ENCODE measurements around the gene H2BK1.

The H2BK1 gene

DNA sequence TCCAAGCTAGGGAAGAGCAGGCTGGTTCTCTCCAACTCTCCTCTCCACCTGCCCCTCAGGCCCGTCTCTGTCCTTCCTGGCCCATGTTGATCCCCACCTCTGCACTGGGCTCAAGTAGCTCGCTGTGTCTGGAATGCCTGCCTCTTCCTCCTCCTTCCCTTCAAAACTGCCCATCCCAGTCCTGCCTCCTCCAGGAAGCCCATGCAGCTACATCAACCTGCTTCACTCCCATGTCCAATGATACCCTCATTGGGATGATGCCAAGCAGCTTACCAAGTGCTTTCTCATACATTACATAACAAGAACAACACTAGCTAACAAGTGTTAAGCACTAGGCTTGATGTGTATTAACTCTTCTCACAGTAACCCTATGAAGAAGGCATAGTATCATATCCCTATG lies 31.5 kb downstream of the H2BK1 start:
- Histone ChIP-seq H3K4me3 (no peak overlapping the region), H3K36me3 (replicated peaks) (no peaks in the 10 kb centered on the region), H3K27me3 (ENCODE audit: low read depth) (peaks cover 3% of the 10 kb centered on the region; the same call in 1 of the 2 replicates), H3K9me3 (no peaks in the 10 kb centered on the region), H3K4me1 (no peaks in the 10 kb centered on the region)
- no peak for DNase-seq (ENCODE audit: low spot score in 2 of 2)
- in situ Hi-C loops (cut with MboI; ENCODE audit: low sequenced_read_pairs), result no loop called here

DNA sequence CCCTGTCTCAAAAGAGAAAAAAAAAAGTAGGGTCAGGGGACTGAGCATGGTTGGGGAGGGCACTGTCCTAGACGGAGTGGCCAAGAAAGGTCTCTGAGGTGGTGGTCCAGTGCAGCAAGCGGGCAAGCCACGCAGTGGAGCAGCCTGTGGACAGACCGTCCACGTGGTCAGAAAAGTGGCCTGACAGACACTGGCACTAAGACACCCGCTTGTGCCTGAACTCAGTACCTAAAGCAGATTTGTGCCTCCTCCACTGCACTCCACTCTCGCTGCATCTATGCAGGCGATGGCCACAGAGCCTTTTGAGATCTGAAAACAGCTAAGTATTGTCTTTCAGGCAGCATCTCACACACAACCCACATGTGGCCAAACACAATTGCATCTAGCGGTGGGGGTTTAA lies 32.1 kb downstream of the H2BK1 start:
- Histone ChIP-seq H3K4me1 (no peaks in the 10 kb centered on the region), H3K36me3 (replicated peaks) (no peaks in the 10 kb centered on the region), H3K4me3 (no peak overlapping the region), H3K27me3 (ENCODE audit: low read depth) (peaks cover 3% of the 10 kb centered on the region; the same call in 1 of the 2 replicates), H3K9me3 (no peaks in the 10 kb centered on the region)
- no peak for DNase-seq (ENCODE audit: low spot score in 2 of 2)
- in situ Hi-C loops (cut with MboI; ENCODE audit: low sequenced_read_pairs), result no loop called here

DNA sequence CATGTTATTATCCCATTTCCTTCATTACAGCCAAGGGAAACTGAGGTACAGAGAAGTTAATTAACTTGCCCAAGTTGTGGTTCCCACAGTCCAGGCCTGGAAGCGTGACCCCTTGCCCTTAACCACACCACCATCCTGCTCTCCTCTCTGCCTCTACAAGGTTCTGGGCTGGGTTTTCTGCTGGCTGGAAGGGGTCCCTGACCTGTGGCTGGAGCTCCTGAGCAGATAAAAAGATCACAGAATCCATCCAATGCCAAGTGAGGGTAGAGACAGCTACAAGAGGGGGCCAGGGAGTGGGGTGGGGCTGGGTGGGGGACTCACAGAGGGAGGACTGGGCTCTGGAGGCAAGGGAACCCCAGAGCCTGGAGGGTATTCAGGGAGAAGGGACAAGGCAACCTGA lies 33.0 kb downstream of the H2BK1 start:
- no peaks in the 10 kb centered on the region for H3K4me1 ChIP-seq
- peaks cover 3% of the 10 kb centered on the region; the same call in 1 of the 2 replicates for H3K27me3 ChIP-seq (ENCODE audit: low read depth)
- no peaks in the 10 kb centered on the region for H3K9me3 ChIP-seq
- no peak overlapping the region for H3K4me3 ChIP-seq
- H3K36me3 ChIP-seq (replicated peaks), result no peaks in the 10 kb centered on the region
- in situ Hi-C loops (cut with MboI; ENCODE audit: low sequenced_read_pairs), result no loop called here
- no peak for DNase-seq (ENCODE audit: low spot score in 2 of 2)

DNA sequence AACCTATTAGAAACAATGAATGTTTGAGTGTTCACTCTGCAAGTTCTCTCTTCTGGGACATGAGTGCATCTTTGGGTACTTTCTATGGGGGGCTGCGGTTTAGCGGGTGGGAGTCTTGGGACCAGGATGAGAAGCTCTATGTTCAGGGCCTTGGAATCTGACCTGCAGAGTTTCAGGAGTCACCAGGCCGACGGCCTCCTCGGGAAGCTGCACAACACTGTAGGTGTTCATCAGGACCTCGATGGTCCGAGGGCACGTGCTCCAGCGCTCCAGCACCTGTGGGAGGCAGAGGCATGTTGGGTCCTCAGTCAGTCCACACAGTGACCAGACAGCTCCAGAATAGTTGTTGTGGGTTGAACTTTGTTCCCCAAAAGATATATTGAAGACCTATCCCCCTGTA lies 33.9 kb downstream of the H2BK1 start:
- no peaks in the 10 kb centered on the region for H3K4me1 ChIP-seq
- H3K36me3 ChIP-seq (replicated peaks), result no peaks in the 10 kb centered on the region
- no peaks in the 10 kb centered on the region; the same call in none of the 2 replicates for H3K27me3 ChIP-seq (ENCODE audit: low read depth)
- H3K4me3 ChIP-seq, result no peak overlapping the region
- H3K9me3 ChIP-seq, result no peaks in the 10 kb centered on the region
- no peak for DNase-seq (ENCODE audit: low spot score in 2 of 2)
- in situ Hi-C loops (cut with MboI; ENCODE audit: low sequenced_read_pairs), result no loop called here

DNA sequence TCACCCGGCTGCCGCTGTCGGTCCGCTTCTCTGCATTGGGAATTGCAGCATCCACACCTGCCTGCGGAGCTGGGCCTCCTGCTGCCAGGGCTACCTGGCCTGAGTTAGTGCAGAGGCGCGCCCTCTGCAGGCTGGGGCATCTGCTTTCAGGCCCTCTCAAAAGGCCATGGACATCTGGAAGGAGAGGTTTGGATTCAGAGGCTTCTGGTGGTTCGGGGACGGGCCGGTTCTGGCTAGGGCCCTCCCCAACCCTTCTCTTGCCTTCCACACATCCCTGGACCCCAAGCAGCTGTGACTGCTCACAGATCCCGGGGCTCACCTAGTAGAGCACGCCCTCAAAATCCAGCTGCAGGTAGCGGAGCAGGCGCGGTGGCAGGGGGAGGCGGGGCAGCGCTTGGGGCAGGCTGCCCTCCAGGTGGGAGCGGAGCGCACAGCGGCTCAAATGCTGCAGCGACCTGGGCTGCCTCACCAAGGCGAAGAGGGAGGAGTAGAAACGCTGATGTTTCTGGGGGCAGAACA lies 34.4 kb downstream of the H2BK1 start:
- DNase-seq (ENCODE audit: low spot score in 2 of 2), result no peak
- Histone ChIP-seq H3K9me3 (no peaks in the 10 kb centered on the region), H3K27me3 (ENCODE audit: low read depth) (no peaks in the 10 kb centered on the region; the same call in none of the 2 replicates), H3K4me1 (no peaks in the 10 kb centered on the region), H3K36me3 (replicated peaks) (no peaks in the 10 kb centered on the region), H3K4me3 (no peak overlapping the region)
- in situ Hi-C loops (cut with MboI; ENCODE audit: low sequenced_read_pairs), result no loop called here

DNA sequence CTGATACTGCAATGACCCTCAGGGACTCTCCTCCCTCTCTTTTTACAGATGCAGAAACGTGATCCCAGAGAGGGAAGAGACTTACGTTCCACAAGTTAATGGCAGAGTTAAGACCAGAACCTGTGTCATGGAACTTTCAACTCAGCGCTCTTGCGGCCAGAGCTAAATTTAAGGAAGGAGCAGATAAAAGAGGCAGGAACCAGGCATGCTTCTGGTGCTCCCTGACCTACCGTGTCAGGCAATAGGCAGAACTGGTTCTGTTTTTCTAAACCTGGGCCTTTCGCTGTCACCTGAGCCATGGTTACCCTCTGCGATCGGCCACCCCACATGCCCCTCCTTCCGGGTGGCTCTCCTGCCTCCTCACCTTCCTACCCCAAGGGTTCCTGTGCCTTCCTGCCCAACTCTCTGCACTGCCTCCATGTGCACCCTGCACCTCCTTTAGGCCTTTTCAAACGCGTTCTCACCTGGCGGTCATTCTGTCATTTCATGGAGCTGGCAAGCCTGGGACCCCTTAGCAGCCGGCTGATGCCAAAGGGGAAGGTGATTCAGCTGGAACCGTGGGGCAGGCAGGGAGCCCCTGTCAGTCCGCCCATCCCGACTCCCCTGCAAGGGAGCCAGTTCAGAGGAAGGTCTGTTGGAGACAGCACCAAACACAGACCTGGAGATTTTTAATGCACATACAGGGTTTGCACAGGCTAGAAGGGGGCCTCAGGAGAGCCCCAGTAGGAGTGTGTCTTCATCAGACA lies 35.1 kb downstream of the H2BK1 start:
- in situ Hi-C loops (cut with MboI; ENCODE audit: low sequenced_read_pairs), result no loop called here
- Histone ChIP-seq H3K4me3 (no peak overlapping the region), H3K27me3 (ENCODE audit: low read depth) (peaks cover 4% of the 10 kb centered on the region), H3K9me3 (no peaks in the 10 kb centered on the region), H3K36me3 (replicated peaks) (no peaks in the 10 kb centered on the region), H3K4me1 (no peaks in the 10 kb centered on the region)
- DNase-seq (ENCODE audit: low spot score in 2 of 2), result no peak

DNA sequence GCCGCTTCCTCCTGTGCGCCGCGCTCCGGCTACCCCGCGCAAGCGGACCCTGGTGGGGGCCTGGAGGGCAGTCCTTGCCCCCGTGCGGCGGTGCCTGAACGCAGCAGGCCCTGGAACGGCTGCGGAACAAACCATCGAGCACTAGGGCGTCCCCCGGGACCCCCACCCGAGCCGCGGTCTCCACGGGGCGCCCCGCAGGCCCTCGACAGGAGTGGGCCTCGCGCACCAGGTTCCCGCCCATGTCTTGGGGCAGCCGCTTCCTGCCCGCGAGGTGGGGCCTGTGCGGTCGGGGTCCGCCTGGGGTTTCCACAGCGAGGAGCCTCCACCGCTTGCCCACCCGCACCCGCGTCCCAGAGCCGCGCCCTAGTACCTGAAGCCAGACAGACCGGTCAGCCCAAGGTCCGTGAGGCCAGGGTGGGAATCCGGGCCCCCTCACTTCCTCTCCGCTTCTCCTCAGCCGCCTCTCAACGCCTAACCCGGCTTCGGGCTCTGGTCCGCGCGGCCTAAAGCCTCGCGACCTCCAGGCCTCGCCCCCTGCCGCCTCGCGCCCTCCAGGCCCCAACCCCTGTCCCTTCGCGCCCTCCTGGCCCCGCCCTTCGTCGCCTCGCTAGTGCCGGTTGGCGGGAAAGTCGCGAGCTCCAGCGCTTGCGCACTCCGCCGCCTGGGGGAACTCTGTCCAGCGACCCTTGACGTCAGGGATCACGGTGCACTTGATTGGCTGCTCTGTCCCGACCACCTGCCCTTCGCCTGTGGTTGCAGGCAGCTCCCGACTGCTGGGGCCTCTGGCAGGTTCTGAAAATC lies 35.8 kb downstream of the H2BK1 start:
- in situ Hi-C loops (cut with MboI; ENCODE audit: low sequenced_read_pairs), result no loop called here
- peaks cover 8% of the 10 kb centered on the region for H3K27me3 ChIP-seq (ENCODE audit: low read depth)
- no peaks in the 10 kb centered on the region for H3K4me1 ChIP-seq
- no peaks in the 10 kb centered on the region for H3K9me3 ChIP-seq
- no peaks in the 10 kb centered on the region for H3K36me3 ChIP-seq (replicated peaks)
- no peak for DNase-seq (ENCODE audit: low spot score in 2 of 2)
- H3K4me3 ChIP-seq, result no peak overlapping the region

DNA sequence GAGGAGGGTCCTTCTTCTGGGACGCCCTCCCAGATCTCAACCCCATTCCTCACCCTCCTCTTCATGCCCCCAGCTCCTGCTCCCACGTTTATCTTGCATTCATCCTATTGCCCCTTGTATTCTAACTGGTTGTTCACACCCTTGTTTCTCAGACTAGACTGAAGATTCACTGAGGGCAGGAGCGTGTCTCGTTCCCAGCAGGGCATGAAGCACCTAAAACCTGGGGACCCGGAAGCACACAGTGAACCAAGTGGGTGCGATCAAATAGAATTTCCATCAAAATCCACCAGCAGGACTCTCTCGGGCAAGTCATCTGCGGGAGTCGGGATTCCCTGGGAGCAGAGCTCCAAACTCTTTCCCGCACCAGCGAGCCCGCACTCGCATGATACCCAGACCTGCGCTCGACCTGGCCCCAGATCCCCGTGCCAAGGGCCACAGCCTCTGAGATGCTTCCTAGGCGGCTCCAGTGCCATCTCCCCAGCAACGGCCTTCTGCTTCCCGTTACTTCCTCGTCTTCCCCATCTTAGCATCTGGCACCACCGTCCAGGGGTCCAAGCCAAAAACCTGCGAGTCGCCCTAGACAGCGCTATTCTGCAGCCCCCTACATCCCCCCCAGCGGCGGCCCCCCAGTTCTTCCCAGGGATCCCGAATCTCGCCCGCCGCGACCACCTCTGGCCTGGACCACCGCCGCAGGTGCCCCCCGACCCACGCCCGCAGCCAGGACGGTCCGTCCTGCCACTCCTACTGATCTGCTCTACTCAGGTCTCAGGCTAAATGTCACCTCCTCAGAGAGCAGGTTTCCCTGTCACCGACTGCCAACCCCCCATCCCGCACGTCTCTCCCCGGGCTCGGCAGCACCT lies 36.7 kb downstream of the H2BK1 start:
- DNase-seq (ENCODE audit: low spot score in 2 of 2), result no peak
- in situ Hi-C loops (cut with MboI; ENCODE audit: low sequenced_read_pairs), result no loop called here
- Histone ChIP-seq H3K9me3 (no peaks in the 10 kb centered on the region), H3K27me3 (ENCODE audit: low read depth) (peaks cover 12% of the 10 kb centered on the region), H3K36me3 (replicated peaks) (no peaks in the 10 kb centered on the region), H3K4me1 (no peaks in the 10 kb centered on the region), H3K4me3 (no peak overlapping the region)

DNA sequence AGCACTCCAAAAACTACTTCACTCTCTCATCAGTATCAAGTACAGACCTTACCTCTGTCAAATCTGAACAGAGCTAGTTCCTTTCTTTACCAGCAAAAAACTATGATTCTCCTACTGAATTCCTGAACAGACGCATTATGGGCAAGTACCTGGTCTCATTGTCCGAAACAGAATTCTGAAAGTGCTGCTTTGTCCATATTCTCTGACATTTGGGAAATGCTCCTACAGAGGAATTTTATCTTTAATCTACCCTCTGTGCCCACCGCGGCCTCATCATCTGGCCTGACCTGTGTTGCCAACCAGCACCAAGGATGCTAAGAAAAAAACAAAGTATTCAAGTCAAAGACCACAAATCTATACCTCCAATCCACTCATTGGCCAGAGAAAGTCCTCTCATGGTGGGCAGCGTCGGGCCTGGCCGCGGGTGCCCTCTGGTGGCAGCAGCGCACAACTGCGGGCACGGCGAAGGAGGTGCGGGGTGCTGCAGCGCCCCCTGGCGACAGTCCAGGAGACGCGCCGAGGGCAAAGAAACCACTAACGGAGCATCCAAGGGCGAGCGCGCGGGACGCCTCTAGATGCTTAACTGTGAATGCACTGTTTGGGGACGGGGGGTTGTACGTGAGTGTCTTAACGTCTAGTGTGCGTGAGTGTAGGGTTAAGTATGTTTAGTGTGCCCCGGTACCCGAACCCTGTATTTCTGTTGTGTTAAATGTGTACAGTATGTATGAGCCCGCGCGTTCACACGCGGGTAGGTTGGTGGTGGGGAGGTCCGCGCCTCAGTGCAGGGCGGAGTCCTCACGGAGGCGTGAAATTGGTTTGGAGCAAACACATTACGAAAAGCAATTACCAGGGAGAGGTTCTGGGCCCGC lies 37.8 kb downstream of the H2BK1 start:
- Histone ChIP-seq H3K4me3 (no peak overlapping the region), H3K36me3 (replicated peaks) (no peaks in the 10 kb centered on the region), H3K27me3 (ENCODE audit: low read depth) (peaks cover 20% of the 10 kb centered on the region), H3K9me3 (no peaks in the 10 kb centered on the region), H3K4me1 (no peaks in the 10 kb centered on the region)
- in situ Hi-C loops (cut with MboI; ENCODE audit: low sequenced_read_pairs), result no loop called here
- peak; percentile 61 to 83 for DNase-seq (ENCODE audit: low spot score in 2 of 2)

DNA sequence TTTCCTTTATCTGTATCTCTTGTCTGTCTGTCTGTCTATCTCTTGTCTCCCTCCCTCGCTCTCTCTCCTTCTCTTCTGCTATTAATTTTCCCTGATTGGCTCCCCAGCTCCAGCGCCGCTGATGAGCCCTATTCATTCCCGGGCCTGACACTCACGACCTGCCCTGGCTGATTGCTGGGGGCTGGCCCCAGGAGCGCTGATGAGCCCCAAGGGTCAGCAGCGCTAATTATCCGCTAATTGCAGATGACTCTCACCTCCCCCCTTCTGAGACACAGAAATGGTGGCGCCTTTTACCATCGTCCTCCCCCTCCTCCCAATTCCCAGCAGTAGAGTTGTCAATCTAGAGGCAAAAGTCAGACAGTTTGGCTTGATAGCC lies 41.5 kb downstream of the H2BK1 start:
- Histone ChIP-seq H3K36me3 (replicated peaks) (no peaks in the 10 kb centered on the region), H3K27me3 (ENCODE audit: low read depth) (peaks cover 40% of the 10 kb centered on the region), H3K4me1 (no peaks in the 10 kb centered on the region), H3K9me3 (no peaks in the 10 kb centered on the region), H3K4me3 (no peak overlapping the region)
- in situ Hi-C loops (cut with MboI; ENCODE audit: low sequenced_read_pairs), result no loop called here
- no peak for DNase-seq (ENCODE audit: low spot score in 2 of 2)

DNA sequence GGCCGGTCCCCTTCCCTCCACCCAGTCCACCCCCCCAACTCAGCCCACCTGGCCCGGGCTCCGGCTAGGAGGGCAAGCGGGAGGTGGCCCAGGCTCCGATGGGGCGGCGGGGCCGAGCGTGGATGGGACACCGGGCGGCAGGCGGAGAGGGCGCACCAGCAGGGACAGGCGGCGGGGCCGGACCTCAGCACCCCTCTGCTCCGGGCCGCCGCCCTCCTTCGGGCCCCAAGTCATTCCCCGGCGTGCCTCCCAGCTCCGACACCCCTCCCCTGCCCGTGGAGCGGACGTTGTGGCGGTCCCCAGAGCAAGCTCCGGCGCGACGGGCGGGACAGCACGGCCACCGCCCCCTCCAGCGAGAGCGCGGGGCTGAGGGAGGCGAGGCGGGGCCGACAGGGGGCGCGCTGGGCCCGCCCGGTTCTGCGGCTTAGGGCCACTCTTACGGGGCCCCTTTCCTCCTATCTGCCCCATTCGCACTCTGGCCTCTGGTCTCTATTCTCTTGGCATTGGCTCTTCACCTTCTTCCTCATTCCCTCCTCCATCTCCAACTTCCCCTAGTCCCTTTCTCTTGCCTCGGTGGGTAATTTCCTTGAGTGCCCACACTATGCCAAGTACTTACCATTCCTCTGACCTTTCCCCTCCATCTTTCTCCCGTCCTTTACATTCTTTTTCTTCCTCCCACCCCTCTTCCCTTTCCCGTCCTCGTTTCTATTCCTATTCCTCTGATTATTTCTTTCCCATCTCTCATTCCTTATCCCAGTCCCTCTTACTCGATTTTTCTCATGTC lies 42.1 kb downstream of the H2BK1 start:
- H3K36me3 ChIP-seq (replicated peaks), result no peaks in the 10 kb centered on the region
- H3K27me3 ChIP-seq (ENCODE audit: low read depth), result peaks cover 40% of the 10 kb centered on the region
- peak overlapping the region; percentile 41 for H3K4me3 ChIP-seq
- in situ Hi-C loops (cut with MboI; ENCODE audit: low sequenced_read_pairs), result no loop called here
- peak; percentile 29 to 74 for DNase-seq (ENCODE audit: low spot score in 2 of 2)
- H3K4me1 ChIP-seq, result no peaks in the 10 kb centered on the region
- no peaks in the 10 kb centered on the region for H3K9me3 ChIP-seq

DNA sequence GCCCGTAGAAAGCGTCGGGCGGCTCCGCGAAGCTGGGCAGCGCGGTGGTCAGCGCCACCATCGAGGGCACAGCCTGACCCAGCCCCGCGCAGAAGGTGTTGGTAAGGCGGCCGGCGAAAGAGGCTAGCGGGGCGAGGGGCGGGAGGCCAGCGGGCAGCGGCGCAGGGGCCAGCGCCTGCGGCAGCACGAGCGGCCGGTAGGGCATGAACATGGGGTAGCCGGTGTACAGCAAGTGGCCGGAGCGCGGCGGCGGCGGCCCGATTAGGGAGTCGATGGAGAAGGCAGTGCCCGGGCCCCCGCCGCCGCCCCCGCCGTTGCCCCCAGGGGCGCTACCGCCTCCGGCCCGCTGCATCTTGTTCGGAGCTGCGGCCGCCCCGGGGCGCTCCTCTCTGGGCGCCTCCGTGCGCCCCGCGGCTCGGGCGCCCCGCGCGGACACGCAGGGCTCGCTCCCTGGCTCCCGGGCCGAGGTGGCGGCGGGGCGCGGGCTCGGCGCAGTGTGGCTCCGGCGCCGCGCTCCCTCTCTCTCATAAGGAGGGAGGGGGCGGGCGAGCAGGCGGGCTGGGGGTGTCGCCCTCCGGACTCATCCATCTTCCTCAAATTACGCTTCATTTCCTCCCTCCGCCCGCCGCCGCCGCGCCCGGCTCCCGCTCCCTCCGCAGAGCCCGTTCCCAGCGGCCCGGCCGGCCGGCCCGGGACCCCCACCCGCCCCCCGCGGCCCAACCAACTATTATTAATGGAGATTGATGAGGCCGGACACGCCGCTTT lies 42.9 kb downstream of the H2BK1 start, which contains the start of gene GBX1:
Gene GBX1, minus strand, starts transcription at position 498 of the 765 bp plus-strand sequence. Its CDS starts 146 bp downstream, at position 352.
- Histone ChIP-seq H3K4me1 (no peaks in the 10 kb centered on the region), H3K4me3 (peak within 1 kb of the TSS; percentile 41), H3K36me3 (replicated peaks) (no peaks in the 10 kb centered on the region), H3K9me3 (no peaks in the 10 kb centered on the region), H3K27me3 (ENCODE audit: low read depth) (peaks cover 40% of the 10 kb centered on the region)
- in situ Hi-C loops (cut with MboI; ENCODE audit: low sequenced_read_pairs), result no loop called here
- peak in 1 of 2 experiments; percentile 70 for DNase-seq (ENCODE audit: low spot score in 2 of 2)
